ENCODE measurements around the gene PLSCR3. TPM values are rescaled to one million over a fixed set of nuclear protein-coding genes. Genes with fewer than 3 reads are reported as not detected.

PLSCR3 gene
- total RNA-seq, 4 donors from 2014 or later, result 0.77 to 42.6 (median 17.6) TPM

DNA sequence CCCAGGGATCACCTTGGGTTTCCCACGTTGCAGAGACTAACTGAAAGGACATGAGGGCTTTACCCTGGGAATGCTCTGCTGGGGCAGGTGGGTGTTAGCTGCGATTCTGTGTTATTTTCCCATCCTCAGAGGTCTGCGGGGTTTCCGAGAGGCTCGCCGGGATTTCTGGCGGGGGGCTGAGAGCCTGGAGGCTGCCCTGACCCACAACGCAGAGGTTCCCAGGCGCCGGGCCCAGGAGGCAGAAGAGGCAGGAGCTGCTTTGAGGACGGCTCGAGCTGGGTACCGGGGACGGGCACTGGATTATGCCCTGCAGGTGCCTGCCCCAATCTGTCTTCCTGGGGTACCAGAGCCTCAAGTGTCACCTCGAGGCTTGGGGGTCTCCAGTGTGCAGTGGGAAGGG is 51.1 kb downstream of the PLSCR3 start:
- H3K4me3 ChIP-seq, result no peak overlapping the region
- intact Hi-C loops (cut with DNase I; ENCODE audit: low total_unique reads), result no loop called here
- H3K27ac ChIP-seq, result no peak overlapping the region
- H3K9me3 ChIP-seq, result no peaks in the 10 kb centered on the region
- no peak for TF ChIP-seq POLR2A (IDR thresholded peaks at IDR 0.05)
- TF ChIP-seq, protein P1, sequence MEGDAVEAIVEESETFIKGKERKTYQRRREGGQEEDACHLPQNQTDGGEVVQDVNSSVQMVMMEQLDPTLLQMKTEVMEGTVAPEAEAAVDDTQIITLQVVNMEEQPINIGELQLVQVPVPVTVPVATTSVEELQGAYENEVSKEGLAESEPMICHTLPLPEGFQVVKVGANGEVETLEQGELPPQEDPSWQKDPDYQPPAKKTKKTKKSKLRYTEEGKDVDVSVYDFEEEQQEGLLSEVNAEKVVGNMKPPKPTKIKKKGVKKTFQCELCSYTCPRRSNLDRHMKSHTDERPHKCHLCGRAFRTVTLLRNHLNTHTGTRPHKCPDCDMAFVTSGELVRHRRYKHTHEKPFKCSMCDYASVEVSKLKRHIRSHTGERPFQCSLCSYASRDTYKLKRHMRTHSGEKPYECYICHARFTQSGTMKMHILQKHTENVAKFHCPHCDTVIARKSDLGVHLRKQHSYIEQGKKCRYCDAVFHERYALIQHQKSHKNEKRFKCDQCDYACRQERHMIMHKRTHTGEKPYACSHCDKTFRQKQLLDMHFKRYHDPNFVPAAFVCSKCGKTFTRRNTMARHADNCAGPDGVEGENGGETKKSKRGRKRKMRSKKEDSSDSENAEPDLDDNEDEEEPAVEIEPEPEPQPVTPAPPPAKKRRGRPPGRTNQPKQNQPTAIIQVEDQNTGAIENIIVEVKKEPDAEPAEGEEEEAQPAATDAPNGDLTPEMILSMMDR (IDR thresholded peaks at IDR 0.05), result no peak
- DNase-seq, result no peak
- H3K36me3 ChIP-seq, result no peaks in the 10 kb centered on the region
- no peaks in the 10 kb centered on the region for H3K27me3 ChIP-seq
- H3K4me1 ChIP-seq, result no peaks in the 10 kb centered on the region

DNA sequence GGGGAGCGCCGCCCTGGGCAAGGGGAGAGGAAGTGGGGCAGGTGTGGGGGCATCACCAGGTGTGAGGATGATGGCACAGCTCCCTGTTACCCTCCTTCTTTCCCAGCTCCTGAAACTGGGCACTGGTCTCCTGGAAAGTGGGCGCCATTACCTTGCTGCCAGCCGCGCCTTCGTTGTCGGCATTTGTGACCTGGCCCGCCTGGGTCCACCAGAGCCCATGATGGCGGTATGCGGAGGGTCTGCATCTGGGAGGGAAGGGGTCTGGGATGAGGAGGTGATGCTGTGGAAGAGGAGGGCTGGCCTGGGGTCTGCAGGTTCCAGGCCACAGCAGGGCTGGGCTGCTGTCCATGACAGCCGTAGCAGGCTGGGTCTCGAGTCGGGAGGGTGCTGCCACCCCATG is 52.5 kb downstream of the PLSCR3 start:
- DNase-seq, result no peak
- Histone ChIP-seq H3K27ac (no peak overlapping the region), H3K9me3 (no peaks in the 10 kb centered on the region), H3K36me3 (no peaks in the 10 kb centered on the region), H3K4me1 (no peaks in the 10 kb centered on the region), H3K4me3 (no peak overlapping the region), H3K27me3 (no peaks in the 10 kb centered on the region)
- intact Hi-C loops (cut with DNase I; ENCODE audit: low total_unique reads), result no loop called here
- TF ChIP-seq, protein P1 (IDR thresholded peaks at IDR 0.05), result no peak
- no peak for TF ChIP-seq POLR2A (IDR thresholded peaks at IDR 0.05)

DNA sequence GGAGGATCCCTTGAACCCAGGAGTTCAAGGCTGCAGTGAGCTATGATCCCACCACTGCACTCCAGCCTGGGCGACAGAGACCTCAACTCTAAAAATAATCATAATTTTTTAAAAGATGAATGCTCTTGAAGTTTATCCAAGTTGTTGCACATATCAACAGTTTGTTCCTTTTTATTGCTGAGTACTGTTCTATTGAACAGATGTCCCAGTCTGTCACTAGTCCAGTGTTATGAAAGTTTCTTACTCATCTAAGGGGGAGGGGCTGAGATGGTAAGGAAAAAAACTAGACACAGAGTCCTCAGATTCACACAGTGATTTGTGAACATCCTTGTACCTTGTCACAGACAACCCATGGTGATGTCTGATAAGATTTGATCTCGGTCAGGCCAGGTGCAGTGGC is 54.1 kb downstream of the PLSCR3 start:
- Histone ChIP-seq H3K27ac (no peak overlapping the region), H3K36me3 (no peaks in the 10 kb centered on the region), H3K4me1 (no peaks in the 10 kb centered on the region), H3K4me3 (no peak overlapping the region), H3K27me3 (no peaks in the 10 kb centered on the region), H3K9me3 (no peaks in the 10 kb centered on the region)
- TF ChIP-seq, protein P1 (IDR thresholded peaks at IDR 0.05), result no peak
- TF ChIP-seq POLR2A (IDR thresholded peaks at IDR 0.05), result no peak
- DNase-seq, result no peak
- intact Hi-C loops (cut with DNase I; ENCODE audit: low total_unique reads), result no loop called here

Other genes starting within 250 kb of the PLSCR3 start
- 1 to 10 TPM in 2 of 4 donors, under 1 TPM in 1, not detected in 1; 0.77 to 3.2 (median 1.8) TPM for gene ASGR1, start 215.2 kb downstream of the PLSCR3 start, total RNA-seq
- gene DLG4, start 174.7 kb downstream of the PLSCR3 start, total RNA-seq, result 10 to 100 TPM; 22.8 to 64.0 (median 48.4) TPM
- gene ACADVL, start 174.6 kb downstream of the PLSCR3 start, total RNA-seq, result 100 to 1,000 TPM; 167 to 800 (median 399) TPM
- gene DVL2, start 160.0 kb downstream of the PLSCR3 start, total RNA-seq, result 10 to 100 TPM in 3 of 4 donors, 1 to 10 TPM in 1; 5.1 to 83.2 (median 53.5) TPM
- gene PHF23, start 155.1 kb downstream of the PLSCR3 start, total RNA-seq, result 10 to 100 TPM in 3 of 4 donors, 1 to 10 TPM in 1; 9.7 to 68.1 (median 29.7) TPM
- gene GABARAP, start 152.1 kb downstream of the PLSCR3 start, total RNA-seq, result 100 to 1,000 TPM; 220 to 467 (median 366) TPM
- gene CTDNEP1, start 142.8 kb downstream of the PLSCR3 start, total RNA-seq, result 100 to 1,000 TPM in 1 of 4 donors, 10 to 100 TPM in 3; 13.8 to 115 (median 37.2) TPM
- 10 to 100 TPM; 41.9 to 65.6 (median 51.3) TPM for gene ELP5, start 142.3 kb downstream of the PLSCR3 start, total RNA-seq
- gene CLDN7, start 132.0 kb downstream of the PLSCR3 start, total RNA-seq, result 10 to 100 TPM in 1 of 4 donors, under 1 TPM in 3; 0.29 to 24.4 (median 0.68) TPM
- gene SLC2A4, start 112.8 kb downstream of the PLSCR3 start, total RNA-seq, result 10 to 100 TPM in 2 of 4 donors, 1 to 10 TPM in 2; 1.8 to 25.9 (median 12.6) TPM
- 1 to 10 TPM in 2 of 4 donors, not detected in 2; 2.4 to 4.4 TPM for gene YBX2, start 99.9 kb downstream of the PLSCR3 start, total RNA-seq
- gene EIF5A, start 86.9 kb downstream of the PLSCR3 start, total RNA-seq, result 100 to 1,000 TPM in 3 of 4 donors, 10 to 100 TPM in 1; 75.3 to 219 (median 198) TPM
- gene GPS2, start 79.2 kb downstream of the PLSCR3 start, total RNA-seq, result 10 to 100 TPM; 34.0 to 68.3 (median 43.9) TPM
- gene NEURL4, start 65.2 kb downstream of the PLSCR3 start, total RNA-seq, result 10 to 100 TPM; 12.4 to 64.7 (median 34.1) TPM
- gene ACAP1, start 58.0 kb downstream of the PLSCR3 start, total RNA-seq, result 10 to 100 TPM in 1 of 4 donors, 1 to 10 TPM in 2, under 1 TPM in 1; 0.29 to 11.2 (median 1.7) TPM
- 10 to 100 TPM in 1 of 4 donors, 1 to 10 TPM in 3; 2.6 to 14.7 (median 7.2) TPM for gene KCTD11, start 42.4 kb downstream of the PLSCR3 start, total RNA-seq
- gene TMEM95, start 39.4 kb downstream of the PLSCR3 start, total RNA-seq, result not detected
- 1 to 10 TPM in 3 of 4 donors, under 1 TPM in 1; 0.26 to 9.2 (median 1.8) TPM for gene TNK1, start 13.4 kb downstream of the PLSCR3 start, total RNA-seq
- gene TMEM256, start 9.6 kb upstream of the PLSCR3 start, total RNA-seq, result 100 to 1,000 TPM in 3 of 4 donors, 10 to 100 TPM in 1; 26.0 to 131 (median 115) TPM
- gene NLGN2, start 13.3 kb upstream of the PLSCR3 start, total RNA-seq, result 10 to 100 TPM; 14.2 to 81.9 (median 19.7) TPM
- gene SPEM1, start 25.8 kb upstream of the PLSCR3 start, total RNA-seq, result not detected
- gene SPEM2, start 31.1 kb upstream of the PLSCR3 start, total RNA-seq, result not detected
- not detected for gene SPEM3, start 34.3 kb upstream of the PLSCR3 start, total RNA-seq
- 1 to 10 TPM in 2 of 4 donors, under 1 TPM in 1, not detected in 1; 0.29 to 2.8 (median 2.0) TPM for gene TMEM102, start 40.9 kb upstream of the PLSCR3 start, total RNA-seq
- gene FGF11, start 45.0 kb upstream of the PLSCR3 start, total RNA-seq, result 10 to 100 TPM in 1 of 4 donors, 1 to 10 TPM in 2, not detected in 1; 2.8 to 17.9 (median 6.2) TPM
- gene CHRNB1, start 50.5 kb upstream of the PLSCR3 start, total RNA-seq, result 10 to 100 TPM in 2 of 4 donors, 1 to 10 TPM in 2; 3.2 to 16.9 (median 10.9) TPM
- gene ZBTB4, start 85.1 kb upstream of the PLSCR3 start, total RNA-seq, result 100 to 1,000 TPM in 1 of 4 donors, 10 to 100 TPM in 3; 22.7 to 116 (median 39.2) TPM
- not detected for gene SLC35G6, start 86.9 kb upstream of the PLSCR3 start, total RNA-seq
- 100 to 1,000 TPM in 2 of 4 donors, 10 to 100 TPM in 2; 19.7 to 167 (median 77.6) TPM for gene POLR2A, start 89.8 kb upstream of the PLSCR3 start, total RNA-seq
- 10 to 100 TPM; 15.3 to 63.1 (median 33.7) TPM for gene TNFSF12, start 154.5 kb upstream of the PLSCR3 start, total RNA-seq
- gene TNFSF13, start 164.2 kb upstream of the PLSCR3 start, total RNA-seq, result 10 to 100 TPM in 3 of 4 donors, 1 to 10 TPM in 1; 6.8 to 56.9 (median 25.8) TPM
- gene SENP3, start 167.4 kb upstream of the PLSCR3 start, total RNA-seq, result 100 to 1,000 TPM in 1 of 4 donors, 10 to 100 TPM in 3; 45.9 to 106 (median 59.5) TPM
- gene CD68, start 185.1 kb upstream of the PLSCR3 start, total RNA-seq, result 10 to 100 TPM in 1 of 4 donors, 1 to 10 TPM in 3; 4.4 to 15.9 (median 7.5) TPM
- gene MPDU1, start 189.3 kb upstream of the PLSCR3 start, total RNA-seq, result 10 to 100 TPM in 3 of 4 donors, 1 to 10 TPM in 1; 2.6 to 63.6 (median 35.0) TPM
- gene SOX15, start 195.6 kb upstream of the PLSCR3 start, total RNA-seq, result 1 to 10 TPM in 3 of 4 donors, not detected in 1; 1.0 to 7.3 (median 1.1) TPM
- 10 to 100 TPM in 2 of 4 donors, 1 to 10 TPM in 2; 6.2 to 37.8 (median 20.1) TPM for gene FXR2, start 220.4 kb upstream of the PLSCR3 start, total RNA-seq
- gene SAT2, start 233.3 kb upstream of the PLSCR3 start, total RNA-seq, result 10 to 100 TPM; 18.5 to 74.8 (median 46.0) TPM
- gene SHBG, start 235.6 kb upstream of the PLSCR3 start, total RNA-seq, result 1 to 10 TPM in 1 of 4 donors, under 1 TPM in 1, not detected in 2; 0.21 to 1.1 TPM

All from uterus (tissue), 4 donors.